Measurements from ENCODE around the gene ALKBH5.

ALKBH5 gene

GRCh38 chr17:18183334-18184142, at the start of gene ALKBH5:
TSS of gene ALKBH5 (plus strand) at chr17:18183828. CDS start at chr17:18184244, 416 bp downstream.
- H3K4me3 ChIP-seq (ENCODE audit: low read depth, low read length): peak within 1 kb of the TSS; percentile 86

GRCh38 chr17:18136357-18136756, 47.3 kb upstream of the ALKBH5 start:
- H3K4me3 ChIP-seq (ENCODE audit: low read depth, low read length): no peak overlapping the region

- no peak overlapping the region for H3K4me3 ChIP-seq (ENCODE audit: low read depth, low read length)
These were observed 45.4 kb upstream of the ALKBH5 start for GRCh38 chr17:18138065-18138749.

GRCh38 chr17:18139092-18139491, 44.5 kb upstream of the ALKBH5 start:
- no peak overlapping the region for H3K4me3 ChIP-seq (ENCODE audit: low read depth, low read length)

- H3K4me3 ChIP-seq (ENCODE audit: low read depth, low read length): no peak overlapping the region
These were observed 44.1 kb upstream of the ALKBH5 start for GRCh38 chr17:18139498-18139897.

- H3K4me3 ChIP-seq (ENCODE audit: low read depth, low read length): no peak overlapping the region
These were observed 43.7 kb upstream of the ALKBH5 start for GRCh38 chr17:18139949-18140348.

- no peak overlapping the region for H3K4me3 ChIP-seq (ENCODE audit: low read depth, low read length)
These were observed 43.0 kb upstream of the ALKBH5 start for GRCh38 chr17:18140648-18141047.

GRCh38 chr17:18141210-18141803, 42.3 kb upstream of the ALKBH5 start:
- H3K4me3 ChIP-seq (ENCODE audit: low read depth, low read length): no peak overlapping the region

- H3K4me3 ChIP-seq (ENCODE audit: low read depth, low read length): no peak overlapping the region
These were observed 41.2 kb upstream of the ALKBH5 start for GRCh38 chr17:18142417-18142816.

- no peak overlapping the region for H3K4me3 ChIP-seq (ENCODE audit: low read depth, low read length)
These were observed 40.3 kb upstream of the ALKBH5 start for GRCh38 chr17:18143044-18143936.

GRCh38 chr17:18144261-18144660, 39.4 kb upstream of the ALKBH5 start:
- no peak overlapping the region for H3K4me3 ChIP-seq (ENCODE audit: low read depth, low read length)

- no peak overlapping the region for H3K4me3 ChIP-seq (ENCODE audit: low read depth, low read length)
These were observed 38.8 kb upstream of the ALKBH5 start for GRCh38 chr17:18144855-18145254.

GRCh38 chr17:18145811-18146210, 37.8 kb upstream of the ALKBH5 start:
- no peak overlapping the region for H3K4me3 ChIP-seq (ENCODE audit: low read depth, low read length)

- H3K4me3 ChIP-seq (ENCODE audit: low read depth, low read length): no peak overlapping the region
These were observed 37.4 kb upstream of the ALKBH5 start for GRCh38 chr17:18146259-18146658.

- H3K4me3 ChIP-seq (ENCODE audit: low read depth, low read length): no peak overlapping the region
These were observed 36.6 kb upstream of the ALKBH5 start for GRCh38 chr17:18146980-18147379.

GRCh38 chr17:18148586-18148985, 35.0 kb upstream of the ALKBH5 start:
- H3K4me3 ChIP-seq (ENCODE audit: low read depth, low read length): no peak overlapping the region

GRCh38 chr17:18151290-18151689, 32.3 kb upstream of the ALKBH5 start:
- no peak overlapping the region for H3K4me3 ChIP-seq (ENCODE audit: low read depth, low read length)

GRCh38 chr17:18155179-18155578, 28.4 kb upstream of the ALKBH5 start:
- H3K4me3 ChIP-seq (ENCODE audit: low read depth, low read length): no peak overlapping the region

GRCh38 chr17:18156171-18156975, 27.3 kb upstream of the ALKBH5 start:
- H3K4me3 ChIP-seq (ENCODE audit: low read depth, low read length): no peak overlapping the region

GRCh38 chr17:18156976-18157280, 26.7 kb upstream of the ALKBH5 start:
- no peak overlapping the region for H3K4me3 ChIP-seq (ENCODE audit: low read depth, low read length)

All from iPS-11a (cell line).